Posterior vena cava (tissue), 2 donors: Measurements from ENCODE around the gene ABCG4. TPM values are rescaled to one million over a fixed set of nuclear protein-coding genes. Genes with fewer than 3 reads are reported as not detected.
A peak's percentile ranks its signal among the peaks of the same experiment; 100 is the strongest.

Source experiments
- DNase-seq: peaks from one replicate; pipeline ENCODE4 v3.0.0-alpha.2; 2020; ENCODE audit warnings: low spot score
- intact Hi-C, 2 donors: fragments of 100-400 bp; cut with DNase I; formaldehyde crosslinking; loops; one replicate each; pipeline versions ENCODE4 v1.14.1 to v1.14.2; 2022 to 2023
- total RNA-seq, 2 donors: library from RNA; stranded (reverse); fragmentation: NEBNext Ultra II Directional; extraction: Animal tissue kit (Norgen Biotek cat#: 25700); gene quantifications; one replicate each; pipeline ENCODE4 v1.2.1, GENCODE V29; 2021
- donor health status: DM: yes; HTN: yes; CAD: no.
- donor health status: DM: yes; HTN: yes; CAD: no.

Gene ABCG4
- total RNA-seq, 2 donors from 2014 or later = 0.23 to 0.43 TPM

GRCh38 chr11:119195680-119196079 lies 46.8 kb downstream of the ABCG4 start:
- intact Hi-C loops = loop anchor here in 1 of 2 donors (10.0 kb wide), 1 partner anchor 51 kb away; the partner anchor contains the start of gene ABCG4

GRCh38 chr11:119196833-119197483 lies 48.1 kb downstream of the ABCG4 start:
- no peak for DNase-seq
- intact Hi-C loops = loop anchor here in 1 of 2 donors (10.0 kb wide), 1 partner anchor 52 kb away; the partner anchor contains the start of gene ABCG4

More at GRCh38 chr11:119195680-119196079, 46.8 kb downstream of the ABCG4 start:
- no peak for DNase-seq

- intact Hi-C loops = loop anchor here in 1 of 2 donors (10.0 kb wide), 1 partner anchor 54 kb away; the partner anchor contains the start of gene ABCG4
- no peak for DNase-seq
These were observed 50.1 kb downstream of the ABCG4 start for GRCh38 chr11:119198925-119199324.

- DNase-seq = peak; percentile 44
- intact Hi-C loops = loop anchor here in 1 of 2 donors (1.0 kb wide), 1 partner anchor 19 kb away; no protein-coding TSS in a partner anchor
These were observed 52.4 kb downstream of the ABCG4 start for GRCh38 chr11:119201236-119201635.

- intact Hi-C loops = no loop called here
- DNase-seq = no peak
These were observed 53.7 kb downstream of the ABCG4 start for GRCh38 chr11:119202554-119202953.

GRCh38 chr11:119204066-119204465 lies 55.2 kb downstream of the ABCG4 start:
- intact Hi-C loops = no loop called here
- no peak for DNase-seq

- intact Hi-C loops = loop anchor here in 1 of 2 donors (5.0 kb wide), 1 partner anchor 117 kb away; no protein-coding TSS in a partner anchor
- DNase-seq = no peak
These were observed 56.2 kb downstream of the ABCG4 start for GRCh38 chr11:119205080-119205479.

- DNase-seq = peak; percentile 99
- intact Hi-C loops = loop anchor here in 1 of 2 donors (5.0 kb wide), 1 partner anchor 116 kb away; no protein-coding TSS in a partner anchor
These were observed 57.0 kb downstream of the ABCG4 start, which contains the start of gene CBL for GRCh38 chr11:119205574-119206510. TSS of gene CBL (plus strand) at chr11:119206339. CDS start at chr11:119206418, 79 bp downstream.

- peak; percentile 87 for DNase-seq
These were observed 57.9 kb downstream of the ABCG4 start for GRCh38 chr11:119206511-119207414.

GRCh38 chr11:119207415-119207960 lies 58.6 kb downstream of the ABCG4 start:
- DNase-seq = no peak
- intact Hi-C loops = loop anchor here in 1 of 2 donors (5.0 kb wide), 1 partner anchor 115 kb away; no protein-coding TSS in a partner anchor

More at GRCh38 chr11:119206511-119207414, 57.9 kb downstream of the ABCG4 start:
- intact Hi-C loops = loop anchor here in 1 of 2 donors (5.0 kb wide), 1 partner anchor 116 kb away; no protein-coding TSS in a partner anchor

GRCh38 chr11:119209186-119209585 lies 60.3 kb downstream of the ABCG4 start:
- intact Hi-C loops = loop anchor here in 1 of 2 donors (5.0 kb wide), 1 partner anchor 113 kb away; no protein-coding TSS in a partner anchor
- DNase-seq = no peak

GRCh38 chr11:119210050-119210449 lies 61.2 kb downstream of the ABCG4 start:
- intact Hi-C loops = no loop called here
- DNase-seq = no peak

Other genes starting within 250 kb of the ABCG4 start
- gene BCL9L, start 223.1 kb upstream of the ABCG4 start, total RNA-seq = 10 to 100 TPM; 89.2 to 89.5 TPM
- not detected for gene UPK2, start 192.8 kb upstream of the ABCG4 start, total RNA-seq
- not detected for gene FOXR1, start 177.3 kb upstream of the ABCG4 start, total RNA-seq
- 10 to 100 TPM; 27.8 TPM for gene CENATAC, start 150.9 kb upstream of the ABCG4 start, total RNA-seq
- 100 to 1,000 TPM; 741 to 816 TPM for gene RPS25, start 130.7 kb upstream of the ABCG4 start, total RNA-seq
- gene TRAPPC4, start 130.3 kb upstream of the ABCG4 start, total RNA-seq = 10 to 100 TPM; 45.4 to 49.9 TPM
- gene SLC37A4, start 118.2 kb upstream of the ABCG4 start, total RNA-seq = 1 to 10 TPM; 6.0 to 7.8 TPM
- gene HYOU1, start 91.8 kb upstream of the ABCG4 start, total RNA-seq = 100 to 1,000 TPM; 110 to 128 TPM
- gene VPS11, start 81.2 kb upstream of the ABCG4 start, total RNA-seq = 10 to 100 TPM; 24.8 to 26.6 TPM
- 10 to 100 TPM; 16.8 to 21.1 TPM for gene HMBS, start 64.2 kb upstream of the ABCG4 start, total RNA-seq
- gene DPAGT1, start 47.2 kb upstream of the ABCG4 start, total RNA-seq = 10 to 100 TPM; 23.8 to 24.2 TPM
- gene C2CD2L, start 41.7 kb upstream of the ABCG4 start, total RNA-seq = 1 to 10 TPM; 7.4 to 8.5 TPM
- 10 to 100 TPM; 10.8 to 13.4 TPM for gene HINFP, start 27.5 kb upstream of the ABCG4 start, total RNA-seq
- gene NLRX1, start 19.7 kb downstream of the ABCG4 start, total RNA-seq = 10 to 100 TPM; 14.9 to 23.9 TPM
- under 1 TPM in 1 of 2 donors, not detected in 1; 0.14 TPM for gene NHERF4, start 36.4 kb downstream of the ABCG4 start, total RNA-seq
- 10 to 100 TPM; 23.3 to 32.8 TPM for gene CBL, start 57.3 kb downstream of the ABCG4 start, total RNA-seq
- gene MCAM, start 168.1 kb downstream of the ABCG4 start, total RNA-seq = 100 to 1,000 TPM; 528 to 559 TPM
- gene RNF26, start 185.5 kb downstream of the ABCG4 start, total RNA-seq = 10 to 100 TPM; 22.1 to 23.3 TPM
- 10 to 100 TPM; 57.7 to 63.0 TPM for gene C1QTNF5, start 191.8 kb downstream of the ABCG4 start, total RNA-seq
- gene MFRP, start 197.7 kb downstream of the ABCG4 start, total RNA-seq = not detected
- gene USP2, start 232.6 kb downstream of the ABCG4 start, total RNA-seq = 10 to 100 TPM; 10.4 to 17.3 TPM